GM23338 (cell line): ENCODE measurements around the gene LRATD1.

Source experiments
- CREB1 ChIP-seq: fragments of 250-450 bp; sonication (Bioruptor Pico); IDR thresholded peaks from 2 replicates; pipeline ENCODE4 v1.5.0; 2020; ENCODE audit warnings: low read depth, mild to moderate bottlenecking, moderate library complexity
- EZH2 ChIP-seq: fragments of 200-600 bp; sonication (generic); IDR thresholded peaks from one replicate; pipeline ENCODE4 v1.8.0; 2017; ENCODE audit warnings: antibody characterized with exemption, mild to moderate bottlenecking, low read depth; ENCODE audit not compliant: unreplicated experiment
- EZH2phosphoT487 ChIP-seq: fragments of 200-600 bp; sonication (generic); IDR thresholded peaks from one replicate; pipeline ENCODE4 v1.8.1; 2018; ENCODE audit warnings: antibody characterized with exemption; ENCODE audit not compliant: unreplicated experiment
- JUNB ChIP-seq: IDR thresholded peaks from one replicate; pipeline ENCODE4 v1.6.1; 2016; ENCODE audit warnings: antibody characterized with exemption; ENCODE audit not compliant: unreplicated experiment
- NANOG ChIP-seq: IDR thresholded peaks from 2 replicates; pipeline ENCODE4 v1.6.1; 2016; ENCODE audit warnings: antibody characterized with exemption, borderline replicate concordance
- POLR2AphosphoS5 ChIP-seq: IDR thresholded peaks from 2 replicates; pipeline ENCODE4 v1.6.1; 2016; ENCODE audit warnings: antibody characterized with exemption, low read depth
- STAT1 ChIP-seq: IDR thresholded peaks from one replicate; pipeline ENCODE4 v1.6.1; 2016; ENCODE audit warnings: antibody characterized with exemption; ENCODE audit not compliant: unreplicated experiment
- ZNF114 ChIP-seq: fragments of 250-450 bp; sonication (Bioruptor Pico); IDR thresholded peaks from 2 replicates; pipeline ENCODE4 v1.5.0; 2020; ENCODE audit warnings: mild to moderate bottlenecking, moderate library complexity
- ZNF331 ChIP-seq: fragments of 250-450 bp; sonication (Bioruptor Pico); IDR thresholded peaks from 2 replicates; pipeline ENCODE4 v1.5.0; 2020; ENCODE audit warnings: low read depth, mild to moderate bottlenecking, moderate library complexity
- TF ChIP-seq, protein P1 (sequence below), 2 experiments: fragments of 200-600 bp in 1 of 2; sonication (generic) in 1 of 2; conservative IDR thresholded peaks; 2 replicates each; pipeline versions ENCODE4 v1.5.1 to v1.6.1; 2016 to 2017; ENCODE audit warnings: antibody characterized with exemption in 2 of 2, low read depth in 2 of 2, mild to moderate bottlenecking in 2 of 2, moderate library complexity in 1 of 2
- TF ChIP-seq, protein P2 (sequence below): IDR thresholded peaks from one replicate; pipeline ENCODE4 v1.6.1; 2018; ENCODE audit warnings: antibody characterized with exemption; ENCODE audit not compliant: unreplicated experiment

DNA sequence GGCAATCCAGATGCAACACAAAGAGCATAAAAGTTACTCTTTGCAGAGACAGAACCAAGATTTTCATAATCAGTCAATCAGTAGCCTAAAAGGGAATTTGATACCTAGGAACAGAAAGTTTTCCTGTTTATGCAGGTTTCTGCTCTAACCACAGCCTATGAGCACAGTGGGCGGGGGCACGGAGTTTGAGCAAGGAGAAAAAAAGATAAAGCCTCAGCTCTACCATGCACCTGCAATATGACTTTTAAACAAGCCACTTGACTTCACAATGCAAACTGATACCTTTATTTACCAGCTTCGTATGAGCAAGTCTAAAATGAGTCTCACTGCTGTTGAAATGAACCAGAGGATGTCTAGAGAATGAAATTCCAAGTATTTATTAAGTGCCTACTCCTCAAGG, 5.6 kb upstream of the LRATD1 start:
- TF ChIP-seq, protein P1, sequence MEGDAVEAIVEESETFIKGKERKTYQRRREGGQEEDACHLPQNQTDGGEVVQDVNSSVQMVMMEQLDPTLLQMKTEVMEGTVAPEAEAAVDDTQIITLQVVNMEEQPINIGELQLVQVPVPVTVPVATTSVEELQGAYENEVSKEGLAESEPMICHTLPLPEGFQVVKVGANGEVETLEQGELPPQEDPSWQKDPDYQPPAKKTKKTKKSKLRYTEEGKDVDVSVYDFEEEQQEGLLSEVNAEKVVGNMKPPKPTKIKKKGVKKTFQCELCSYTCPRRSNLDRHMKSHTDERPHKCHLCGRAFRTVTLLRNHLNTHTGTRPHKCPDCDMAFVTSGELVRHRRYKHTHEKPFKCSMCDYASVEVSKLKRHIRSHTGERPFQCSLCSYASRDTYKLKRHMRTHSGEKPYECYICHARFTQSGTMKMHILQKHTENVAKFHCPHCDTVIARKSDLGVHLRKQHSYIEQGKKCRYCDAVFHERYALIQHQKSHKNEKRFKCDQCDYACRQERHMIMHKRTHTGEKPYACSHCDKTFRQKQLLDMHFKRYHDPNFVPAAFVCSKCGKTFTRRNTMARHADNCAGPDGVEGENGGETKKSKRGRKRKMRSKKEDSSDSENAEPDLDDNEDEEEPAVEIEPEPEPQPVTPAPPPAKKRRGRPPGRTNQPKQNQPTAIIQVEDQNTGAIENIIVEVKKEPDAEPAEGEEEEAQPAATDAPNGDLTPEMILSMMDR (conservative IDR thresholded peaks at IDR 0.05; ENCODE audit: low read depth in 2 of 2): no peak
- TF ChIP-seq, protein P2, sequence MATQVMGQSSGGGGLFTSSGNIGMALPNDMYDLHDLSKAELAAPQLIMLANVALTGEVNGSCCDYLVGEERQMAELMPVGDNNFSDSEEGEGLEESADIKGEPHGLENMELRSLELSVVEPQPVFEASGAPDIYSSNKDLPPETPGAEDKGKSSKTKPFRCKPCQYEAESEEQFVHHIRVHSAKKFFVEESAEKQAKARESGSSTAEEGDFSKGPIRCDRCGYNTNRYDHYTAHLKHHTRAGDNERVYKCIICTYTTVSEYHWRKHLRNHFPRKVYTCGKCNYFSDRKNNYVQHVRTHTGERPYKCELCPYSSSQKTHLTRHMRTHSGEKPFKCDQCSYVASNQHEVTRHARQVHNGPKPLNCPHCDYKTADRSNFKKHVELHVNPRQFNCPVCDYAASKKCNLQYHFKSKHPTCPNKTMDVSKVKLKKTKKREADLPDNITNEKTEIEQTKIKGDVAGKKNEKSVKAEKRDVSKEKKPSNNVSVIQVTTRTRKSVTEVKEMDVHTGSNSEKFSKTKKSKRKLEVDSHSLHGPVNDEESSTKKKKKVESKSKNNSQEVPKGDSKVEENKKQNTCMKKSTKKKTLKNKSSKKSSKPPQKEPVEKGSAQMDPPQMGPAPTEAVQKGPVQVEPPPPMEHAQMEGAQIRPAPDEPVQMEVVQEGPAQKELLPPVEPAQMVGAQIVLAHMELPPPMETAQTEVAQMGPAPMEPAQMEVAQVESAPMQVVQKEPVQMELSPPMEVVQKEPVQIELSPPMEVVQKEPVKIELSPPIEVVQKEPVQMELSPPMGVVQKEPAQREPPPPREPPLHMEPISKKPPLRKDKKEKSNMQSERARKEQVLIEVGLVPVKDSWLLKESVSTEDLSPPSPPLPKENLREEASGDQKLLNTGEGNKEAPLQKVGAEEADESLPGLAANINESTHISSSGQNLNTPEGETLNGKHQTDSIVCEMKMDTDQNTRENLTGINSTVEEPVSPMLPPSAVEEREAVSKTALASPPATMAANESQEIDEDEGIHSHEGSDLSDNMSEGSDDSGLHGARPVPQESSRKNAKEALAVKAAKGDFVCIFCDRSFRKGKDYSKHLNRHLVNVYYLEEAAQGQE: no peak
- TF ChIP-seq EZH2 (no peak), POLR2AphosphoS5 (no peak), ZNF114 (CRISPR knock-in tag) (no peak), EZH2phosphoT487 (no peak), NANOG (no peak), CREB1 (CRISPR knock-in tag) (no peak), JUNB (no peak), STAT1 (no peak), ZNF331 (CRISPR knock-in tag) (no peak)
